COLO668 (cell line): ENCODE measurements around the gene SLC34A1.
"Not testable (repeated sequence)": the region's sequence is repeated elsewhere in the genome, so short reads cannot be mapped to it uniquely, and the experiment has no call there.

ENCODE experiments used
- DNase-seq: peaks from one replicate; lab custom pipeline; 2025; ENCODE audit not compliant: unreplicated experiment; lab: John Stamatoyannopoulos, UW

The SLC34A1 gene

GRCh38 chr5:177355162-177355867 lies 28.9 kb upstream of the SLC34A1 start:
- no peak for DNase-seq

GRCh38 chr5:177355868-177356168 lies 28.4 kb upstream of the SLC34A1 start:
- no peak for DNase-seq

GRCh38 chr5:177356746-177357145 lies 27.5 kb upstream of the SLC34A1 start:
- DNase-seq = no peak

- DNase-seq = no peak
Observed at GRCh38 chr5:177357146-177357458, 27.1 kb upstream of the SLC34A1 start.

- peak; percentile 53 for DNase-seq
Observed at GRCh38 chr5:177357459-177358351, 26.5 kb upstream of the SLC34A1 start, which contains the start of gene RGS14. RGS14 (plus strand) TSS chr5:177357924; CDS start chr5:177358025, 101 bp downstream.

GRCh38 chr5:177358370-177358819 lies 25.8 kb upstream of the SLC34A1 start:
- DNase-seq = peak; percentile 22

- DNase-seq = no peak
Observed at GRCh38 chr5:177359451-177359851, 24.8 kb upstream of the SLC34A1 start.

- DNase-seq = no peak
Observed at GRCh38 chr5:177359860-177360259, 24.4 kb upstream of the SLC34A1 start.

- not testable (repeated sequence) for DNase-seq
Observed at GRCh38 chr5:177360740-177361139, 23.5 kb upstream of the SLC34A1 start.

- DNase-seq = no peak
Observed at GRCh38 chr5:177361418-177362291, 22.6 kb upstream of the SLC34A1 start.

DNA sequence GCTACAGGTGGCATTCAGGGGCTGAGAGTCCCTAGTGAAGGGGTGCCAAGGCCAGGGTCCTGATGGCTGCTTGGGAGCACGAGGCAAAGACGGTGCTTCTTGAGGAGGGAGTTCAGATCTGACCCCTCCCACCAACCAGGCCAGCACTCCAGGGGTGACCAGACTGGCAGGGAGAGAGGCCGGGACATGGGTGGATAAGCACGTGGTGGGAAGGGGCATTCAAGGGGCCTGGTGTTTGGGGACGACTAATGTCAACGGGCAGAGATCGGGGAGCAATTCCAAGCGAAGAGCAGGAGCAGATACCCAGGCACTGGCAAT lies 22.0 kb upstream of the SLC34A1 start:
- no peak for DNase-seq

GRCh38 chr5:177362610-177363507 lies 21.4 kb upstream of the SLC34A1 start:
- DNase-seq = peak; percentile 51

- no peak for DNase-seq
Observed at GRCh38 chr5:177363565-177363964, 20.7 kb upstream of the SLC34A1 start.

DNA sequence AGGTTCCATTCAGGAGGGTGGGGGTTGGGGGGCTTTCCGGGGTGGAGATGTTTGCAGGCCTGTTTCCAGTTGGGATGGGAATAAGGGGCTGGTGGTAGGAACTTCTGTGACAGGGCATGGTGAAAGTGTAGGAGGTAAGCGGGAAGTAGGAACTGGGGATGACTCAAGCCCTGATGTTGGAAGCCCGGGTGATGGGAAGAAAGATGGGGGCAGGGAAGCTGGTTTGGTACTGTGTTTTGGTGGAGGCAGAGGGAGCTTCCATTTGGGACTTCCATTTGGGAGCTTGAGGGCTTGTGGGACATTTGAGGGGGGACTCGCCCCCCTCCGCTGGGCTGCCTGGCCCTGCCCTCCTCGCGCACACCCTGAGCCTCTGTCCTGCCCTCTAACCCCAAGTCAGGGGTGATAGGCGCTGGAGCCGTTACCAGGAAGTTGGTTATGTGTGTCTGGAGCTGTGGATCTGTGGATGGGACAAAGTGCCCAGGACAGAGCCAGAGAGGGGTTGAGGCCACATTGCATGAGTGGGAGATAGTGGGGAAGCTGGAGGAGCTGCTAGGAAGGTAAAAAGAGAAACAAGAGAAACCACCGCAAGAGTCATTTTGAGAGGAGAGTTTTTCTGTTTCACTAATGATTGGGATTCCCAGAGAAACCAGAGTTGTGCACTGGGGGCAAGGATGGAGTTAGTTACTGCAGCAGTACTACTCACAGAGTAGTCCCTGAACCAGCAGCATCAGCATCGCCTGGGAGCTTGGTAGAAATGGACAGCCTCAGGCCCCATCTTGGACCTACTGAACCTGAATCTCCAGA lies 19.9 kb upstream of the SLC34A1 start:
- DNase-seq = no peak

DNA sequence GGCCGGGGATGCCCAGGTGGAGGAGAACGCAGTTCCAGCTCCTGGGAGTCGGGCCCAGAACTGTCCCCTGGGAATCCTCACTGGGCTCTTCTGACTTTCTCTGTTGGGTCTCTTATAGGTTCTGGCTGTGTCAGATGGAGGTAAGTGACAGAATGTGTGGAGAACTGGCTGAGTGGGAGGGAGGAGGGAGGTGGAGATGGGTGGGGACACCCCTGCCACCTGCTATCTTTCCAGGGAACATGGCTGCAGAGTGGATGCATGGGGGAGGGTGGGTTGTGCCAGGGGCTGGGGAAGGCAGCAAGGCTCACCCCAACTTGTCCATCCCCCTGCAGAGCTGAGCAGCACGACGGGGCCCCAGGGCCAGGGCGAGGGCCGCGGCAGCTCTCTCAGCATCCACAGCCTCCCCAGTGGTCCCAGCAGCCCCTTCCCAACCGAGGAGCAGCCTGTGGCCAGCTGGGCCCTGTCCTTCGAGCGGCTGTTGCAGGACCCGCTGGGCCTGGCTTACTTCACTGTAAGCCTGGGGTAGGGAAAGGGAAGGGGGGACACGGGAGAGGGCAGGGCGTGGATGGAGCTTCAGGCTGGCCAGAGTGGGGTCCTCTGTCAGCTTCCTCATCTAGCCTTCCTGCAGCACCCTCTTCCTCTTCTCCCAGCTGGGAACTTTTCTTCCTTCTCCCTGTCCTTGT lies 18.2 kb upstream of the SLC34A1 start:
- DNase-seq = no peak

DNA sequence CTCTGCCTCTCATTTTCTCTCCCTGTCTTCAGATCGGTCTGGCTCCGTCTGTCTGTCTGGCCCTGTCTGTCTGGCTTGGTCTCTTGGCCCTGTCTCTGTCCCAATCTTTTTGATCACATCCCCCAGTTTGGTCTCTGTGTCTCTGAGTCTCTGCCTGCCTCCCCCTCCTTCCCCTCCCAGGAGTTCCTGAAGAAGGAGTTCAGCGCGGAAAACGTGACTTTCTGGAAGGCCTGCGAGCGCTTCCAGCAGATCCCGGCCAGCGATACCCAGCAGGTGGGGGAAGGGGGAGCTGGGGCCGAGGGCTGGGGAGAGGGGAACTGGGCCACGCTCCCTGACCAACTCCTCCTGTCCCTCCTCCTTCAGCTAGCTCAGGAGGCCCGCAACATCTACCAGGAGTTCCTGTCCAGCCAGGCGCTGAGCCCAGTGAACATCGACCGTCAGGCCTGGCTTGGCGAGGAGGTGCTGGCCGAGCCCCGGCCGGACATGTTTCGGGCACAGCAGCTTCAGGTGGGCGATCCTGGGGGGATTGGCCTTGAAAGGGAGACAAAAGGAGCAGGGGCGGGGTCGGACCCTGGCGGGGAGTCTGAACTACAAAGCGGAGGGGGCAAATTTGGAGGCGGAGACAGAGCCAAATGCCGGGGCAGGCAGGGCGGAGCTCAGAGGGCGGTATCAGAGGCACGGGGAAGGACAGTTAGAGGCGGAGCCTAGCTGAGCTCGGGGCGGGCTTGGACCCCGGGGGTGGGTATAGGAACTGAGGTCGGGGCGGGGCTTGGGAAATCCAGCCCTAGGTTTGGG lies 17.5 kb upstream of the SLC34A1 start:
- no peak for DNase-seq

- no peak for DNase-seq
Observed at GRCh38 chr5:177367323-177367848, 16.8 kb upstream of the SLC34A1 start.
